Fibroblast of pulmonary artery (primary cell): Measurements from ENCODE around the gene HHIPL1.

Source experiments
- DNase-seq: peaks from one replicate; pipeline ENCODE4 v3.0.0-alpha.2; 2010; ENCODE audit warnings: low read depth
- H3K4me3 ChIP-seq: replicated peaks from 2 replicates; pipeline ENCODE4 v1.5.1; 2011; ENCODE audit warnings: low read depth, mild to moderate bottlenecking, control low read depth, low read length, moderate library complexity
- CTCF ChIP-seq: IDR thresholded peaks from 2 replicates; pipeline ENCODE4 v1.5.1; 2011; ENCODE audit warnings: mild to moderate bottlenecking, control low read depth, low read length, inconsistent platforms; ENCODE audit errors: missing control alignments

HHIPL1 gene

GRCh38 chr14:99674776-99675381 is 29.9 kb downstream of the HHIPL1 start:
- no peak for TF ChIP-seq CTCF
- no peak overlapping the region for H3K4me3 ChIP-seq
- DNase-seq = no peak

DNA sequence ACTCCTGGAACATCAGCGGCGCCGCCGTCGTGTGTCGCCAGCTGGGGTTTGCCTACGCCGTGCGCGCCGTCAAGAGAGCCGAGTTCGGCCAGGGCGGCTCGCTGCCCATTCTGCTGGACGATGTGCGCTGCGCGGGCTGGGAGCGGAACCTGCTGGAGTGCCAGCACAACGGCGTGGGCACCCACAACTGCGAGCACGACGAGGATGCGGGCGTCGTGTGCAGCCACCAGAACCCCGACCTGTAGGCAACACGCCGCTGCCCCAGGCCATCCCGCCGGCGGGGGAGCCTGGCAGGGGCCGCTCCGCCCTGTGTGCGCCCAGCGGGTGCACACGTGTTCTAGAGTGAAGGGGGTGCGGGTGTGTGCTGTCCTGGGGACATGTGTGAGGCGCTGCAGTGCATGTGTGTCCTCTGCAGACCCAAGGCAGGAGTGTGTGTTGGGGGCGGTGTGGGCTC is 30.5 kb downstream of the HHIPL1 start:
- H3K4me3 ChIP-seq = no peak overlapping the region
- no peak for TF ChIP-seq CTCF
- no peak for DNase-seq

DNA sequence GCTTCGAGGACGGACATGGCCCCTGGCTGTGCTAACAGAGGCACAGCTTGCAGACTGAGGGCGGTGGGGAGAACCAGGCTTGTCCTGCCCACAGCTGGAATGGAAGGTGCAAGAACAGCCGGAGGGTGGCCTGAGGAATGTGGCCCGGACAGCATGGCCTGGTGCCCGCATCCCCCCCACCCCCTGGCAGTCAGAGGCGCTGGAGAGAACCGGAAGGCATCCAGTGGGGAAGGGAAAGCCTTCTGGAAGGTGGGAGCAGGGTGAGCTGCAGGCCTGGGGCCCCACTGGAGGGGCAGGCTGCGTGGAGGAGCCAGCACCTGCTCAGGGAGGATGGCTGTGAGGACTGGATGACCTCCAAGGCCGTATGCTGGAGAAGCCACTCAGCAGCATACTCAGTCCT is 31.0 kb downstream of the HHIPL1 start:
- H3K4me3 ChIP-seq = no peak overlapping the region
- DNase-seq = no peak
- TF ChIP-seq CTCF = no peak

GRCh38 chr14:99676657-99677056 is 31.7 kb downstream of the HHIPL1 start:
- TF ChIP-seq CTCF = no peak
- no peak for DNase-seq
- no peak overlapping the region for H3K4me3 ChIP-seq

GRCh38 chr14:99677231-99678140 is 32.6 kb downstream of the HHIPL1 start:
- TF ChIP-seq CTCF = no peak
- peak; percentile 64 for DNase-seq
- no peak overlapping the region for H3K4me3 ChIP-seq

- H3K4me3 ChIP-seq = no peak overlapping the region
- no peak for TF ChIP-seq CTCF
- DNase-seq = no peak
Observed at GRCh38 chr14:99678198-99678597, 33.3 kb downstream of the HHIPL1 start.

- DNase-seq = no peak
- no peak overlapping the region for H3K4me3 ChIP-seq
- no peak for TF ChIP-seq CTCF
Observed at GRCh38 chr14:99679111-99679510, 34.2 kb downstream of the HHIPL1 start.
